Stimulated activated naive CD8-positive, alpha-beta T cell treated with anti-CD3 and anti-CD28 coated beads, Interleukin-15, amount 100 ng/mL, for 72 hours (primary cell): ENCODE measurements around the gene ARHGAP32.
A peak's percentile ranks its signal among the peaks of the same experiment; 100 is the strongest.
"Not testable (repeated sequence)": the region's sequence is repeated elsewhere in the genome, so short reads cannot be mapped to it uniquely, and the experiment has no call there.

Experiments used
- ATAC-seq: fragments of 150-1000 bp; cut with Tn5 transposase; 2 replicates; pipeline ENCODE4 v1.10.0; 2021; ENCODE audit warnings: mild to moderate bottlenecking, moderate library complexity
- DNase-seq, 2 donors: peaks; one replicate each; pipeline ENCODE4 v3.0.0; 2021 to 2022
- H3K27ac Mint-ChIP-seq, 2 donors: one replicate each; pipeline ENCODE4 v1.8.0; 2022; ENCODE audit warnings: mild to moderate bottlenecking in 2 of 2, mixed read lengths in 2 of 2, moderate library complexity in 2 of 2
- H3K27me3 Mint-ChIP-seq: one replicate; pipeline ENCODE4 v1.8.0; 2022; ENCODE audit warnings: mixed read lengths
- H3K4me1 Mint-ChIP-seq: one replicate; pipeline ENCODE4 v1.8.0; 2022; ENCODE audit warnings: mild to moderate bottlenecking, mixed read lengths
- H3K4me3 Mint-ChIP-seq, 2 donors: one replicate each; pipeline ENCODE4 v1.8.0; 2022; ENCODE audit warnings: mild to moderate bottlenecking in 2 of 2, mixed read lengths in 2 of 2, moderate library complexity in 1 of 2
- H3K9me3 Mint-ChIP-seq, 2 donors: one replicate each; pipeline ENCODE4 v1.8.0; 2022; ENCODE audit warnings: mixed read lengths in 2 of 2

Gene ARHGAP32

DNA sequence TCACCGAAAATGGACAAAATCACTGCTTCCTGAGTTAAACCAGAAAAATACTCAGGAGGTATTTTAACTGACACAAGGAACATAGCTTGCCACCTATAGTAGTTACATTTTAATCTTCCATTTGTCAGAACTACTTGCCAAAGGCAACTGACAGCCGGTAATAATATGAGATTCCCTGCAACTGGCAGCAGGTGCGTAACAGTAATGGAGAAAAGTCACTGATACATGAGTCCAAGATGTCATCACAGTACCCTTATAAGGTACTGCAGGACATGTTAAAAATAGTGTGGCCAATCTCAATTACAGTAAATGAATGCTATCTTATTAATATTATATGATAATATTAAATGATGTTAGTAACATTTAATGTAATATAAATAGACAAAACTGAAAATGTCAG is 21.1 kb upstream of the ARHGAP32 start:
- Mint-ChIP-seq H3K4me1 (peaks cover 8% of the 10 kb centered on the region), H3K27ac (no peak overlapping the region), H3K27me3 (no peaks in the 10 kb centered on the region), H3K9me3 (no peaks in the 10 kb centered on the region), H3K4me3 (no peak overlapping the region)
- DNase-seq: no peak
- ATAC-seq: no peak

- Mint-ChIP-seq H3K27ac (no peak overlapping the region), H3K4me3 (no peak overlapping the region)
- no peak for DNase-seq
These were observed 19.3 kb upstream of the ARHGAP32 start for GRCh38 chr11:129211397-129211796.

DNA sequence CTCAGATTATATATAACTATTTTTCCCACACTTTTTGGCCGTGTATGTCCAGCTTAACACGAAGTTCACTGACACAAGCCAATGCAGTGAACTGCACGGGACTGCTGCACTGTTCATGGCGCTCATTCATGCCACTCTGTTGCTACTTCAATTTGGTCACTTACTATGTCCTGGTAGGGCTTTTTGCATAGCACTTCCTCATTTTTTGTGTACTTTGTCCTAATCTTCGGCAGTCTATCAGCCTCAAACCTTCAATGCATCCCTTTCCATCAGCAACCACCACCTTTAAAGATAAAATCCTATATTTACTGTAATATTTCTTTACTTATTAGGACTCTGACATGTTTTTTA is 18.7 kb upstream of the ARHGAP32 start:
- H3K4me1 Mint-ChIP-seq: peaks cover 8% of the 10 kb centered on the region
- H3K9me3 Mint-ChIP-seq: no peaks in the 10 kb centered on the region
- no peaks in the 10 kb centered on the region for H3K27me3 Mint-ChIP-seq
- ATAC-seq (no peak), DNase-seq (no peak)
- no peak overlapping the region for H3K27ac Mint-ChIP-seq
- no peak overlapping the region for H3K4me3 Mint-ChIP-seq

More at GRCh38 chr11:129211397-129211796, 19.3 kb upstream of the ARHGAP32 start:
- Mint-ChIP-seq H3K4me1 (peaks cover 8% of the 10 kb centered on the region), H3K27me3 (no peaks in the 10 kb centered on the region), H3K9me3 (no peaks in the 10 kb centered on the region)
- no peak for ATAC-seq

- Mint-ChIP-seq H3K4me3 (no peak overlapping the region), H3K4me1 (peaks cover 4% of the 10 kb centered on the region), H3K27ac (no peak overlapping the region), H3K9me3 (no peaks in the 10 kb centered on the region), H3K27me3 (no peaks in the 10 kb centered on the region)
- ATAC-seq: no peak
- DNase-seq: no peak
These were observed 18.0 kb upstream of the ARHGAP32 start for GRCh38 chr11:129209891-129210830.

DNA sequence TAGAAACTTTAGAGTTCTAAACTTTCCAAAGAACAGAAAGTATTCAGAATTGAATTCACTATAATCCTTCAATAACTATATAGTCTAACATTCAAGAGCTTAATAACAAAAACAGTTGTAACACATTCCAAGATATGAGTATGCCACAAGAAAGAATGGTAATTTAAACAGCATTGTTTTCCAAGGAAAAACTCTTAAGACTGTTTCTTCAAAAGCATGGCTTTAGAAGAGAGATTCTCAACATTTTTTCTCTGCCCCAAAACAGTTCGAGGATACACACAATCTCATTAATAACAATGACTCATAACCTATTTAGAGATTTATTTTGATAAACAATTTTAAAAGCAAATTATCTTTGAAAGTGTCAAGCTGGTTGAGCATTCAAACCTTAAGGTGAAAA is 16.7 kb upstream of the ARHGAP32 start:
- DNase-seq (no peak), ATAC-seq (no peak)
- no peaks in the 10 kb centered on the region for H3K4me1 Mint-ChIP-seq
- no peaks in the 10 kb centered on the region for H3K27me3 Mint-ChIP-seq
- no peak overlapping the region for H3K27ac Mint-ChIP-seq
- H3K4me3 Mint-ChIP-seq: no peak overlapping the region
- H3K9me3 Mint-ChIP-seq: no peaks in the 10 kb centered on the region

GRCh38 chr11:129204150-129204838 is 12.2 kb upstream of the ARHGAP32 start:
- Mint-ChIP-seq H3K27ac (no peak overlapping the region), H3K4me3 (no peak overlapping the region), H3K9me3 (peaks cover 0 to 10% of the 10 kb centered on the region in 2 donors), H3K4me1 (peaks cover 7% of the 10 kb centered on the region), H3K27me3 (no peaks in the 10 kb centered on the region)
- ATAC-seq (no peak), DNase-seq (no peak)

DNA sequence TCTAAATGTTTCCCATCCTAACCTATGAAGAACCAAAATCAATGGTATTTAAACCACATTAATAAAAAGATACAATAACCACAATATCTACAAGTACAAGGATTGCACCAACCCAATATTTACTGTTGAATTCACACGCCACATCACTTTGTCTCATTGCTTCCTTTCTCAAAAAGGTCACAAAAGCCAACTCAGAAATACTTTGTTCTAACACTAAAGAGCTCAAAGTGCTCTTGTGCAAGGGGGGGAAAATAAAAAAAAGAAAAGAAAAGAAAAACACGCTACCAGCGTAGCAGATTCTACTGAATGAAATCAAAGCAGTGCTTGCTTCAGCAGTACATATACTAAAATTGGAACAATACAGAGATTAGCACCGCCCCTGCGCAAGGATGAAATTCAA is 10.5 kb upstream of the ARHGAP32 start:
- Mint-ChIP-seq H3K4me3 (no peak overlapping the region), H3K27ac (no peak overlapping the region), H3K27me3 (no peaks in the 10 kb centered on the region), H3K9me3 (peaks cover 11 to 17% of the 10 kb centered on the region in 2 donors), H3K4me1 (peaks cover 7% of the 10 kb centered on the region)
- no peak for DNase-seq
- ATAC-seq: no peak

DNA sequence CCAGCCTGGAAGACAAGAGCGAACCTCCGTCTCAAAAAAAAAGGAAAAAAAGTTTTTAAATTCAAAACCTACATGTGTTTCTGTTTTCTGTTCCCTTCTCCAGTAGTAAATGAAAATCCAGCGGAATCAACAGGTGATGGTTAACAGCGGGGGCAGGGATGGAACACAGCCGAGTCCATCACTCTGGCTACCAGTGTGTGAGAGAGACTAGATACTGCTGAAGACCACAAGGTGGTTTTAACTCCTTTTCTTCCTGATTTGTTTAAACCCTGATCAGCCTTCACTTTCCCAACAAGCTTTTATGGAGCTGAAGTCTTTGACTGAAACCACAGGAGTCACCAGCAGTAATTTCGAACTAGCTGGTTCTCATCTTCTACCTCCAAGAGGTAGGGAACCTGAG is 3.6 kb upstream of the ARHGAP32 start:
- Mint-ChIP-seq H3K4me3 (no peak overlapping the region), H3K9me3 (peaks cover 11 to 17% of the 10 kb centered on the region in 2 donors), H3K27me3 (no peaks in the 10 kb centered on the region), H3K27ac (no peak overlapping the region), H3K4me1 (no peaks in the 10 kb centered on the region)
- DNase-seq (no peak), ATAC-seq (no peak)

- no peak overlapping the region for H3K4me3 Mint-ChIP-seq
These were observed 476 bp downstream of the ARHGAP32 start for GRCh38 chr11:129191649-129192048.

GRCh38 chr11:129190087-129190486 is 2.0 kb downstream of the ARHGAP32 start:
- Mint-ChIP-seq H3K27ac (no peak overlapping the region), H3K4me3 (no peak overlapping the region), H3K27me3 (no peaks in the 10 kb centered on the region), H3K9me3 (peaks cover 0 to 10% of the 10 kb centered on the region in 2 donors), H3K4me1 (no peaks in the 10 kb centered on the region)
- DNase-seq (no peak), ATAC-seq (no peak)

More at GRCh38 chr11:129191649-129192048, 476 bp downstream of the ARHGAP32 start:
- H3K27ac Mint-ChIP-seq: no peak overlapping the region
- peaks cover 0 to 6% of the 10 kb centered on the region in 2 donors for H3K9me3 Mint-ChIP-seq
- ATAC-seq (no peak), DNase-seq (no peak)
- no peaks in the 10 kb centered on the region for H3K4me1 Mint-ChIP-seq
- no peaks in the 10 kb centered on the region for H3K27me3 Mint-ChIP-seq

DNA sequence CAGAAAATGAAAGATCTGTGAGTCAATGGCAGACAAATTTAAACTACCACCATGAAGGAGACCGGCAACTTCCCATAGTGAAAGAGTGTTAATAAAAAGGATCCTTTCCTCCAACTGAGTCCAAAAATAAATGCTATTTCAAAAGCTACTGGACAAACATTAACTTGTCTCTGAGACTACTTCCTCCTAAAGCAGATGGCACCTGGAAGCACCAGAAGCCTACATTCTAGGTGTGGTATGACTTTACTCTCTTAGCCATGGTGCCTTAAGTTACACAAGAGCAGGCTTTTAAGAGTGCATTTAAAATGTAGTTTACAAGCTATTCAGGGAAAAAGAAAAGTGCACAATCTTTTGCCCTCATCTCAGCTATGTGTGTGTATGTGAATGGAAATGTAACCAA is 2.5 kb downstream of the ARHGAP32 start:
- ATAC-seq (no peak), DNase-seq (no peak)
- Mint-ChIP-seq H3K27me3 (no peaks in the 10 kb centered on the region), H3K4me1 (no peaks in the 10 kb centered on the region), H3K9me3 (peaks cover 0 to 14% of the 10 kb centered on the region in 2 donors), H3K27ac (no peak overlapping the region), H3K4me3 (no peak overlapping the region)

DNA sequence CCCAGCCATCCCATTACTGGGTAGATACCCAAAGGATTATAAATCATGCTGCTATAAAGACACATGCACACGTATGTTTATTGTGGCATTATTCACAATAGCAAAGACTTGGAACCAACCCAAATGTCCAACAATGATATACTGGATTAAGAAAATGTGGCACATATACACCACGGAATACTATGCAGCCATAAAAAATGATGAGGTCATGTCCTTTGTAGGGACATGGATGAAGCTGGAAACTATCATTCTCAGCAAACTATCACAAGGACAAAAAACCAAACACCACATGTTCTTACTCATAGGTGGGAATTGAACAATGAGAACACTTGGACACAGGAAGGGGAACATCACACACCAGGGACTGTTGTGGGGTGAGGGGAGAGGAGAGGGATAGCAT is 7.0 kb downstream of the ARHGAP32 start:
- not testable (repeated sequence) for DNase-seq, H3K4me3 Mint-ChIP-seq, ATAC-seq, H3K4me1 Mint-ChIP-seq, H3K27ac Mint-ChIP-seq, H3K27me3 Mint-ChIP-seq
- H3K9me3 Mint-ChIP-seq: peaks cover 0 to 17% of the 10 kb centered on the region in 2 donors

GRCh38 chr11:129184581-129184980 is 7.5 kb downstream of the ARHGAP32 start:
- no peaks in the 10 kb centered on the region for H3K4me1 Mint-ChIP-seq
- DNase-seq: no peak
- no peak overlapping the region for H3K4me3 Mint-ChIP-seq
- no peak for ATAC-seq
- no peaks in the 10 kb centered on the region for H3K27me3 Mint-ChIP-seq
- H3K9me3 Mint-ChIP-seq: peaks cover 0 to 17% of the 10 kb centered on the region in 2 donors
- H3K27ac Mint-ChIP-seq: no peak overlapping the region

DNA sequence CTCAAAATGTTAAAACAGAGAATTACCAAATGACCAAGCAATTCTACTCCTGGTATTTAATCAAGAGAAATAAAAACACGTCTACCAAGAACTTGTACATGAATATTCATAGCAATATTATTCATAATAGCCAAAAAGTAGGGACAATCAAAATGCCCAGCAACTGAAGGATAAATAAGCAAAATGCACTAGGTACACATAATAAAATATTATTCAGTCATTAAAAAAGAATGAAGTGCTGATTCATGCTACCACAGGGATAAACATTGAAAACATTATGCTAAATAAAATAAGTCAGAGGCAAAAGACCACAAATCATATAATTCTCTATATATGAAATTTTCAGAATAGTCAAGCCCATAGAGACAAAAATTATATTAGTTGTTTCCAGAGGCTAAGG is 24.8 kb downstream of the ARHGAP32 start:
- peaks cover 37 to 38% of the 10 kb centered on the region in 2 donors for H3K9me3 Mint-ChIP-seq
- no peak overlapping the region for H3K4me3 Mint-ChIP-seq
- ATAC-seq (no peak), DNase-seq (no peak)
- H3K27ac Mint-ChIP-seq: no peak overlapping the region
- peaks cover 10% of the 10 kb centered on the region for H3K4me1 Mint-ChIP-seq
- no peaks in the 10 kb centered on the region for H3K27me3 Mint-ChIP-seq

GRCh38 chr11:129163714-129164164 is 28.4 kb downstream of the ARHGAP32 start:
- no peak overlapping the region for H3K4me3 Mint-ChIP-seq
- H3K4me1 Mint-ChIP-seq: peaks cover 10% of the 10 kb centered on the region
- DNase-seq (no peak), ATAC-seq (peak; percentile 31)
- no peak overlapping the region for H3K27ac Mint-ChIP-seq
- no peaks in the 10 kb centered on the region for H3K27me3 Mint-ChIP-seq
- H3K9me3 Mint-ChIP-seq: peaks cover 27% of the 10 kb centered on the region in 2 donors

DNA sequence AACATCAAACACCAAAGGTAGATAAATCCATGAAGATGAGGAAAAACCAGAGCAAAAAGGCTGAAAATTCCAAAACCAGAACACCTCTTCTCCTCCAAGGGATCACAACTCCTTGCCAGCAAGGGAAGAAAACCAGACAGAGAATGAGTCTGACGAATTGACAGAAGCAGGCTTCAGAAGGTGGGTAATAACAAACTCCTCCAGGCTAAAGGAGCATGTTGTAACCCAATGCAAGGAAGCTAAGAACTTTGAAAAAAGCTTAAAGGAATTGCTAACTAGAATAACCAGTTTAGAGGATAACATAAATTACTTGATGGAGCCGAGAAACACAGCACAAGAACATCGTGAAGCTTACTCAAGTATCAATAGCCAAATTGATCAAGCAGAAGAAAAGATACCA is 35.0 kb downstream of the ARHGAP32 start:
- H3K4me3 Mint-ChIP-seq, ATAC-seq, H3K27me3 Mint-ChIP-seq, DNase-seq, H3K27ac Mint-ChIP-seq, H3K4me1 Mint-ChIP-seq: not testable (repeated sequence)
- H3K9me3 Mint-ChIP-seq: peaks cover 31 to 42% of the 10 kb centered on the region in 2 donors
